Daoy (cell line): Measurements from ENCODE around the gene GAPDH. TPM values are rescaled to one million over a fixed set of nuclear protein-coding genes. Genes with fewer than 3 reads are reported as not detected.
"Not testable (repeated sequence)": the region's sequence is repeated elsewhere in the genome, so short reads cannot be mapped to it uniquely, and the experiment has no call there.

ENCODE experiments used
- DNase-seq: peaks from one replicate; pipeline ENCODE4 v3.0.0-alpha.2; 2015; ENCODE audit warnings: low read depth
- total RNA-seq: library from RNA; depleted of rRNA; stranded (reverse); fragments of >200 nt; shearing (Covaris generic); gene quantifications from 2 replicates; pipeline ENCODE4 v1.2.3, GENCODE V29; 2014; rRNA removed

The GAPDH gene
- total RNA-seq, 1 experiment from 2014 or later = 5,697 TPM

- DNase-seq = no peak
These were observed 26.3 kb downstream of the GAPDH start for GRCh38 chr12:6560501-6561205.

DNA sequence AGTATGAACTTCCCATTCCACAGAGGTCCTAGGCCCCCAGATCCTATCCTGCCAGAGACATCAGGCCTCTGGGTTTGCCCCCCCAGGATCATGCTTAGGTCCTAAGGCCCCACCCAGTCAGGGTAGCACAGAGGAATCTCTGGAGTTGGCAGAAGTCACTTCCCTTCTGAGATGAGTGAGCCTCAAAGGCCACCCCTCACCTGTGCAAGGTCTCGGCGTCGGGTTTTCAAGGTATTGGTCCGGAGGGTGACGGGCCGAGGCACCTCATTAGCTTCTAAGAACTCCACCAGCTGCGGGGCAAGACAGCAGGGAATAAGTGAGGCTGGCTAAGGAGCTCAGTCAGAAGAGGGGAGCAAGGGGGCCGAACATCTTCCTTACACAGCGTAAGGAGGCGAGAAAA is 28.6 kb downstream of the GAPDH start:
- DNase-seq = no peak

DNA sequence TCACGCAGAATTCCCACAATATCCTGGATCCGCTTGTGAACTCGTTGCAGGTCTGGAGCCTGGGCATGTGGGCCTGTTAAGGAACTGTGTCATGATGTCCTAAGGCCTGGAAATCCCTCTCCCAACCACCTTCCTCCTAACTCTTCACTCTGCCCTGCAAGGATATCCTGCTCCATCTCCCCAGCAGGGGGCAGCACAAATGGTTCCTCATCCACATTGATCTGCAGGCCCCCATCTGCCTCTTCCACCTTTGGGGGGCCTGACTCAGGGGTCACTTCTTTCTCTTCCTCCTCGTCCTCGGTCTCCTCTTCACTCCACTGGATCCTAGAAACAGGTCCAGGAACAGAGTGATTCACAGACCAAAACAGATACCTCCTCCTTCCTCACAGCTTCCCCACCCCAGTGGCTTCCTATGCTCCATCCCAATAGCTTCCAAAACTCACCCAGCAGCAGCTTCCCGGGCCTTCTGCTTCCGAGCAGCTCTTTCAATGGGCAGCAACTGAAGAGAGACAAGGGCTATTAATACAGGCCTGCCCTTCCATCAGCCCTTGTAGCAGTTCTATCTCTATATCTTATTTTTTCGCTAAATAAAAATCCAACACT is 29.2 kb downstream of the GAPDH start:
- DNase-seq = peak; percentile 50

DNA sequence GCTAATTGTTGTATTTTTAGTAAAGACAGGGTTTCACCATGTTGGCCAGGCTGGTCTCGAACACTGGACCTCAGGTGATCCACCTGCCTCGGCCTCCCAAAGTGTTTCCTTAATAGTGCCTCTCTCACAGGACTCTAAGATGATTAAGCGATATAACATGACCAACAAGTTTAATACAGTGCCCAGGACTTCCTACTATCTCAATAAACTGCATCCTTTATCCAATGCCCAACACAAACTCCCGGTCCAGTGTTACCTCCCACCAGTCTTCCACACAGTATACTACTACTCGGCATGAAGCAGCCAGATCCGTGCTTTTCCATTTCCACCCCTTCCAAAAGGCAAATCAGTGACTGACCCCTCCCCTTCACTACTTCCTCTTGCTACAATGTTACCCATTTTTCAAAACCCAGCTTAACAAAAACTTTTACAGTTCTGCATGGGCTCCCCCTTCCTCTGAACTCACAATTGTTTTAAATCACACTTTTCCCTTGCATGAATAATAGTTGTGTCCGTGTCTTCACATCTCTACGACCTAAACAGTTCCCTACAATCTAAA is 32.9 kb downstream of the GAPDH start:
- DNase-seq = peak; percentile 18

DNA sequence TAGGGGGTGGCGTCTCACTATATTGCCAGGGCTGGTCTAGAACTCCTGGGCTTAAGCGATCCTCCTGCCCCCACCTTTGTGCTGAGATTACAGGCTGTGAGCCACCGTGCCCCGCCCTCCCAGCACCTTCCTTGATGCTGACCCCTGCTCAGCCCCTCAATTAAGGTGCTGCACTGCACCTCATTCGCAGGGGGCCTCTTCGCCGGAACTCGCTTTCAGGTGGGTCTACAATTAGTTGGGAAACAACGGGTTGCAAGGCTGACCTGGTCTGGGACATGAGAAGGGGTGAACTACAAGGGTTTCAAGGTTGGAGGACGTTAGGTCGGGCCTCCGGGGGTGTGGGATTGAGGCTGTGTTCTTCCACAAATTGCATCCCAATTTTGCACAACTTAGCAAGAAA is 35.0 kb downstream of the GAPDH start:
- peak; percentile 19 for DNase-seq

- no peak for DNase-seq
These were observed 35.5 kb downstream of the GAPDH start for GRCh38 chr12:6569786-6570185.

GRCh38 chr12:6570264-6570887 is 36.1 kb downstream of the GAPDH start:
- peak; percentile 55 for DNase-seq

DNA sequence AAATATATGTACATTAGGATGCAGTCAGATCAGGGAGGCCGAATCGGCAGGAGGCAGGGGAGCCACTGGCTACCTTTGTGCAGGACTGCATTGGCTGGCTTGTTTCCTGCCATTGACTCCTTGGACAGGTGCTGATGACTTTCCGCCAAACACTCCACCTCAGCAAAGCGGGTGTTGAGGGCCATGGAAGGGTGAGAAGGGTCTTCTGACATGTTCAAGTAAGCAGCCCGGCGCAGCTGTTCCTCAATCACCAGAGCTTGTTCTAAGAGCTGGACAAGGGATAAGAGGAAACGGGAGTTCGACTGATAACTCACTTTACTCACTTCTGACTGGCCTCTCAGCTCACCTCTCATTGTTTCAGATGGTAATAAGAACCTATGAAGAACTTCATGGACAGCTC is 38.7 kb downstream of the GAPDH start:
- no peak for DNase-seq

GRCh38 chr12:6574576-6575295 is 40.4 kb downstream of the GAPDH start:
- no peak for DNase-seq

DNA sequence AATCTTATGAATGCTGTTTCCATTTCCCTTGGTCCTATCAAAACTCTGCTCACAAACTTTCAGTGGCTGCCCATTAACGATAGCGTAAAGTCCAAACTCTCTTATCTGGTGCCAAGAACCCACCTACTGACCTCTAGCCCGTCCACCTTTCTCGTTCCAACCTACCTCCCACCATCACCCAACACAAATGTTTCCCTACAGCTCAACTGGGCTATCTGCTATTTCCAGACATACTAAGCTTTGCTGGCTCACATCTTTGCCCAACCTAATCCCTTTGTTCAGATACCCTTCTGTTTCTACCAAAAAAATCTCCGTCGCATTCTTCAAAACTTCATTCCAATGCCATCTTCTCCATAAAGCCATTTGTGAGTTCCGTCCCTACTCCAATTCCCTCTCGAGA is 41.3 kb downstream of the GAPDH start:
- DNase-seq = no peak

- no peak for DNase-seq
These were observed 47.9 kb downstream of the GAPDH start for GRCh38 chr12:6582196-6582595.

- no peak for DNase-seq
These were observed 48.6 kb downstream of the GAPDH start for GRCh38 chr12:6582959-6583358.

- DNase-seq = no peak
These were observed 50.0 kb downstream of the GAPDH start for GRCh38 chr12:6584293-6584692.

- DNase-seq = not testable (repeated sequence)
These were observed 52.3 kb downstream of the GAPDH start for GRCh38 chr12:6586569-6586968.

Other genes starting within 250 kb of the GAPDH start
- 0.15 TPM in 1 of 2 replicates, not detected in the other for gene PLEKHG6, start 223.8 kb upstream of the GAPDH start, total RNA-seq
- 111 and 125 TPM in 2 replicates for gene TNFRSF1A, start 192.4 kb upstream of the GAPDH start, total RNA-seq
- gene SCNN1A, start 159.0 kb upstream of the GAPDH start, total RNA-seq = 0.23 TPM in 1 of 2 replicates, not detected in the other
- 29.8 and 49.0 TPM in 2 replicates for gene LTBR, start 150.4 kb upstream of the GAPDH start, total RNA-seq
- gene CD27, start 89.6 kb upstream of the GAPDH start, total RNA-seq = not detected in 2 replicates
- gene TAPBPL, start 82.5 kb upstream of the GAPDH start, total RNA-seq = 4.0 and 10.9 TPM in 2 replicates
- gene VAMP1, start 63.8 kb upstream of the GAPDH start, total RNA-seq = 0.74 and 1.2 TPM in 2 replicates
- gene MRPL51, start 41.3 kb upstream of the GAPDH start, total RNA-seq = 250 and 327 TPM in 2 replicates
- gene NCAPD2, start 40.4 kb upstream of the GAPDH start, total RNA-seq = 95.2 and 117 TPM in 2 replicates
- gene IFFO1, start 21.5 kb downstream of the GAPDH start, total RNA-seq = 5.9 and 11.8 TPM in 2 replicates
- gene NOP2, start 33.8 kb downstream of the GAPDH start, total RNA-seq = 111 and 129 TPM in 2 replicates
- 330 and 358 TPM in 2 replicates for gene CHD4, start 72.9 kb downstream of the GAPDH start, total RNA-seq
- 0.86 TPM in 1 of 2 replicates, not detected in the other for gene LPAR5, start 101.4 kb downstream of the GAPDH start, total RNA-seq
- not detected in 2 replicates for gene ACRBP, start 112.9 kb downstream of the GAPDH start, total RNA-seq
- 23.4 and 28.0 TPM in 2 replicates for gene ING4, start 128.6 kb downstream of the GAPDH start, total RNA-seq
- 15.9 and 21.8 TPM in 2 replicates for gene ZNF384, start 154.9 kb downstream of the GAPDH start, total RNA-seq
- gene PIANP, start 166.3 kb downstream of the GAPDH start, total RNA-seq = 0.06 TPM in 1 of 2 replicates, not detected in the other
- gene COPS7A, start 189.5 kb downstream of the GAPDH start, total RNA-seq = 88.4 and 96.6 TPM in 2 replicates
- gene MLF2, start 218.6 kb downstream of the GAPDH start, total RNA-seq = 226 and 233 TPM in 2 replicates
- gene PTMS, start 231.8 kb downstream of the GAPDH start, total RNA-seq = 196 and 217 TPM in 2 replicates
- gene LAG3, start 238.0 kb downstream of the GAPDH start, total RNA-seq = 0.33 TPM in 1 of 2 replicates, not detected in the other